Middle frontal gyrus (tissue), 1 donor: ENCODE results near the gene S100B.

Source experiments
- DNase-seq: peaks from one replicate; pipeline ENCODE4 v3.0.0-alpha.2; 2015; ENCODE audit warnings: low spot score; ENCODE audit errors: extremely low spot score

S100B gene

DNA sequence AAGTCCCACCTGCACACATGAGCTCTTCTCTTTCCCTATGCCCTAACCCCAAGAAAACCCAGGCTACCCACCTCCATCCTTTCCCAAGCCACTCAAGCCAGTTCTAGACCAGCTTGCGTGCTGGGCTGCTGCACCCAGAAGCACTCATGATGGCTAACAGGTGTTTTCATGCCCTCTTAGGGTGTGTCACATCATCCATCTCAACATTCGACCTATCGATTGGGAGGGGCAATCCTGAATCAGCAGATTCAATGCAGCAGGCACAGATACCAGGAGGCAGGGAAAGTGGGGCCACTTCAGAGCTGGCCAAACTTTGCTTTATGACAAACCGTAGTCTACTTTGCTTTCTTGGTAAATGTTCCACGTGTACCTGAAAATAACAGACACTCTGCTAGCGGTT, 24.0 kb upstream of the S100B start:
- no peak for DNase-seq

DNA sequence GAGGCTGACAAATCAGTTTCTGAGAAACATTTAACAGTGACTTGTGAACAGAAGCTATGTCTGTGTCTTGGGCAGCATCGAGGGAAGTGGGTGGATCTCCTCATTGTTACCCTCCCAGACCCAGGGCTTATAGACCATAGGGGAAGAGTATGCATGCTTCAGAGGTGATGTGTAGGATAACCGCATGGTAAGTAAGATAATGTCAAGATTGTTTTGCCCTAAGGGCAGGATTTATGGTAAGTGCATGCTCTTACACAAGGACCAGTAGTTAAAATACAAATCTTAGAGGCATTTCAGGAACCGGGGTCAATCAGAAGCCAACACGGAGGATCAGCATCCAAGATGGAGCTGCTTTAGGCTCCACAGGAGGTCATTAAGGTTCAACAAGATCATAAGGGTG, 22.8 kb upstream of the S100B start:
- no peak for DNase-seq

DNA sequence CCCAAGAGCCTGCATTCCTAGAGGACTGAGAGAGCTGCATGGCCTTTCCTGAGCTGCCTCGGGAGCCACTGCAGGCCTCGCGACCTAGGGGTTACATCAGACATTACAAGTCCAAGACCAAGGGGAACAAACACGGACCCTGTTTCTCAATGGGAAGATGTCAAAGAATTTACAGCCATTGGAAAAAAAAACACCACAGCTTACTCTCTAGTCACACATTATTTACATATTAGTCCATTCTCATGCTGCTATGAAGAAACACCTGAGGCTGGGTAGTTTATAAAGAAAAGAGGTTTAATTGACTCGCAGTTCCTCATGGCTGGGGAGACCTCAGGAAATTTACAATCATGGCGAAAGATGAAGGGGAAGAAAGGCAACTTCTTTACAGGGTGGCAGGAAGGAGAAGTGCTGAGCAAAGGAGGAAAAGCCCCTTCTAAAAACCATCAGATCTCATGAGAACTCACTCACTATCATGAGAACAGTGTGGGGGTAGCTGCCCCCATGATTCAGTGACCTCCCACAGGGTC, 22.2 kb upstream of the S100B start:
- no peak for DNase-seq

DNA sequence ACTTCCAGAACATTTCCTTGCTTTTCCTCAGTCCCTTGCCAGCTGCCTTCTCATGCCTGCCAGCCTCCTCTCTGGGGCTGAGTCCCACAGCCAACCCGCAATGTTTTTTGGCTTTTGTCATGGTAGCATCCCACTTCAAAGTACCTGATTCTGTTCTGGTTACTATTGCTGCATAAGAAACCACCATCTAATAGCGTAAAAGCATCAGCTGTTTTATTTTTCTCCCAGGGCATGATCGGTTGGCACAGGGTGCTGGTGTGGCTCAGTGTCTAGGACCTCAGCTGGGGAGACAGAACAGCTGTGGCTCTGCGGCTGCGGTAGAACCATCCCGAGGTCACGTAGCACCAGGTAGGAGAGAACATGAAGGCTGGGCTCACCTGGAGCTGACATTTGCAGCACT, 21.7 kb upstream of the S100B start:
- DNase-seq = no peak

DNA sequence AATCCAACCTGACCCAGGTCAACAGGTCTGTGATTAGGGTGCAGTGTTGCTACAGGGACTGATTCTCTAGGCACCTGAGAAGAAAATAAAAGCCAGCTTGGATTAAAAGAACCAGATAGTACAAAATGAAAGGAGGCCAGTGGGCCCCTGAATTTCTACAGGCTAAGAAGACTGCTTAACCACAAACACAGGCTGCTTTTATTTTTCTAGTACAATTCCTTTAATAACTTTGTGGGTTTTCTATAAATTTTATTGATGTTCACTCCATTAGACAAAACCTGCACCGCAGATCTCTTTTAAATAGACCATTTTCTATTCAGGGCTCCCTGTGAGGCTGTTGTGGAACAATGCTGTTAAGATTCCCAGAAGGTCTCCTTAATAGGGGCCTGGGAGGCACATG, 20.9 kb upstream of the S100B start:
- no peak for DNase-seq

DNA sequence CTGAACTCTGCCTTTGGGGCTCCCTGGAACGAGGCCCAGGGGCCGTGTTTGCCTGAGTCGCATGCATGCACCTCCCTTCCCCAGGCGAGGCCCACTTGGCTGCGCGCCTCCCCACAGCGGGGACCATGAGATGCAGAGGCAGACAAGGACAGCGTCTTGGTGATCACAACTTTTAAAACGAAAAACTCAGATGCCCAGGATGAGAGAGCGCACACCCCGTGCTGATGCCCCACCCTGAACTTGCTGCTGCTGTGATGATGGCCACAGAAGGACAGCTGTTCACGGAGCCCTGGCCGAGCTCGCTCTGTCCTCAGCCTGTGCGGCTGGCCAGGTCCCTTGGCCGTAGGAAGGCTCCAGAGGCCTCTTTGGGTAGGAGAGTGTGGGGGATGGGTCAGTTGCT, 19.2 kb upstream of the S100B start:
- DNase-seq = no peak

DNA sequence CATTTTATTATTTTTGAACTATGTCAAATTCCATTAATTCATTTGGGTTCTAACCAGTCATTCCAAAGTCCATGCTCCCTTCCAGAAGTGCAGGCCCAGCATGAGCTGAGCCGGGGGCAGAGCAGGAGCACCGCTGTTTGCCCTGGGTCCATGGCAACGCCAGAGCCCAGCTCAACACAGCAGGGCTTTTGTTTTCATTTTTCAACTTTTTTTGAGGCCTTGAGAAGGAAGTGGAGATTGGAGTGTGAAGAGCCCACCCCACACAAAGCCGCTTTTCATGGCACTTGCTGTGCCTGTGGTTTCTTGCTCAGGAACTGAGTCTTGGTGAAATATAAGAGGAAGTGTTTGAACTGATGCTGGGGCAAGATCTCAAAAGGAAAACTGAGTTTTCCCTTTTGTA, 17.3 kb upstream of the S100B start:
- DNase-seq = peak; percentile 74

DNA sequence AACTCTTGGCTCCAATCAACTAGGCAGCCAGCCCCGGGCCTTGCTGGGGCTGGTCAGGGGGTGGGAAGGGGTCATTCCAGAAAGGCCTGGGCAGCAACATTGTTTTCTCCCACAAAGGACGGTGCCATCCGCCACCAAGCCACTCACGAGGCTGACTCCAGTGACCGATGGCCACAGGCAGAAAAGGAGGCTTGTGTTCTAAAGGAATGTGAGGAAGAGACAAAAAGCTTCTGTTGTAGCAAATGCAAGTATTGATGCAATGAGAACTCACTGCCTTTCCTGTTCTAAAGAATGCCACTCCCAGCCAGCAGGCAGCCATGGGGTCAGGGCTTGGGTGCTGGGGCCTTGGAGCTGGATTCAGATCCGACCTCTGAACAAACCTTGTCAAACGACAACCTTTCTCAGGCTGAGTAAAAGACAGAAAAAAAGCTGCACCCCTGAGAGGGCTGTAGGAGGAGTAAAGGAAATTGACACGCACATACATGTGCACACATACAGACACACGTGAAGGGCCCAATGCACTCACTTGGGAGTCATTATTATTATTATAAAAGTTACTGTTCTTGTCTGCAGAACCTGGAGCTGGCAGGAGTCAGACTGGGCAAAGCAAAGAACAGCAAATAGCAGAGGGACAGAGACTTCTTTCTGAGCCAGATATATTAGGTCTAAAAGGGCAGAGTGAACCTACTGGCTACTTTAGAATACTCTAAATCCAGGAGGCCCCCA, 16.7 kb upstream of the S100B start:
- DNase-seq = peak; percentile 81

DNA sequence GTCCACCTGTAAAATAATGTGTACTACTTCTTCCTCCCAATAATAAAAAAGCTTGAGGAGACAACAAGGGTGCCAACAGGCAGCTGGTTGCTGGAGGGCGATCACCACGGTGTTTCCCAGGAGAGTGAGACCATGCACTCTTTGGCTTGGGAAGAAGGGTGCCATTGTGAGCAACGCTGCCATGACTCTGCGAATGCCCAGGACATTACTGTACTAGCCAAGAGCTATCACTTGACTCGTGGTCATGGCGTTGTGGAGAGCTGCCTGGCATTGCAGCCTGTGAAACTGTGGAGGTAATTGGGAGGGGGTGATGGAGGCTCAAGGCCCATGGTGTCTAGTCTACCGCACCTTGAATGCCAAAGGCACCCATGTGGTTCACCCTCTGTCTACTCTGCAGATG, 16.0 kb upstream of the S100B start:
- DNase-seq = no peak

DNA sequence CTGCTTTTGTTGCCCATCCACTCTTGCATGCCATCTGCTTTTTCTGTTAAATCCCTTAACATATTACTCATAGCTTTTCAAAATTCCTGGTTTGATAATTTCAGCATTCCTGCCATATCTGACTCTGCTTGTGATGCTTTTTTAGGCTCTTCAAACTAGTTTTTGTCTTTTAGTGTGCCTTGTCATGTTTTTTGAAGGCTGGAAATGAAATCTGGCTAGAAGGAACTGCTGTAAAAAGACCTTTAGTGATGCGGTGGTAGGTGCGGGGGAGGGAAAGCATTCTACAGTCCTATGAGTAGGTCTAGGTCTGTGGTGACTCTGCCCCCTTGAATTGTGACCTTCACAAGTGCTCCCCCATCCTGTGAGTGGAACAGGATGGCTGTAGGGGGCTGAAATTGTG, 15.0 kb upstream of the S100B start:
- DNase-seq = no peak

DNA sequence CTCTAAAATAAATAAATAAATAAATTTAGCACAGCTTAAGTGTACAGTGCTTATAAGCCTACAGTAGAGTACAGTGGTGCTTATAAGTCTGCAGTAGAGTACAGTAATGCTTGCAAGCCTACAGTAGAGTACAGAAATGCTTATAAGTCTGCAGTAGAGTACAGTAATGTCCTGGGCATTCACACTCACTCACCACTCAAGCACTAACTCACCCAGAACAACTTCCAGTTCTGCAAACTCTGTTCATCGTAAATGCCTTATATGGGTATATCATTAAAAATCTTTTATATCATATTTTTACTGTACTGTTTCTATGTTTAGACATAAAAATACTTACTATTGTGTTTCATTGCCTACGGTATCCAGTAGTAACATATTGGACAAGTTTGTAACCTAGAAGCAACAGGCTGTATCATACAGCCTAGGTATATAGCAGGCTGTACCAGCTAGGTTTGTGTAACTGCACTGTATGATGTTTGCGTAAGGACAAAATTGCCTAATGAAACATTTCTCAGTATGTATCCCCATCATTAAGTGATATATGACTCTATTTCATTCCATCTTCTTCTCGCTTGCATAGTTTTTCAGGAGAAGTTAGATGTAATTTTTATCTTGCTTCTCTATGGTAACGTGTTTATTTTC, 14.0 kb upstream of the S100B start:
- DNase-seq = no peak

DNA sequence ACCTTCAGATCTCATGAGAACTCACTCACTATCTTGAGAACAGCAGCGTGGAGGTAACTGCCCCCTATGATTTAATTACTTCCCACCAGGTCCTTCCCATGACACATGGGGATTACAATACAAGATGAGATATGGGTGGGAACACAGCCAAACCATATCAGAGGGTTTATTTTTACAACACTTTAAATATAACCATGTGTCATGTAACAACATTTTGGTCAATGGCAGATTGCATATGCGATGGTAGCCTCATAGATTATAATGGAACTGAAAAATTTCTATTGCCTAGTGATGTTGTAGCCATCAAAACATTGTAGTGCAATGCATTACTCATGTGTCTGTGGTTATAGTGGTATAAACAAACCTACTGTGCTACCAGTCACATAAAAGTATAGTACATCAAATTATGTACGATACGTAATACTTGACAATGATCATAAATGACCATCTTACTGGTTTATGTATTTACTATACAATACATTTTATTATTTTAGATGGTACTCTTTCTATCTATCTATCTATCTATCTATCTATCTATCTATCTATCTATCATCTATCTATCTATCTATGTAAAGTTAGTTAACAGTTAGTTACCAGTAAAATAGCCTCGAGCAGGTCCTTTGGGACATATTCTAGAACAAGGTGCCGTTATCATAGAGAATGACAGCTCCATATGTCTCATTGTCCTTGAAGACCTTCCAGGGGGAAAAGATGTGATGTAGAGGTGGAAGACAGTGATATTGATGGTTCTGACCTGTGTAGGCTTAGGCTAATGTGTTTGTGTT, 12.6 kb upstream of the S100B start:
- DNase-seq = no peak

DNA sequence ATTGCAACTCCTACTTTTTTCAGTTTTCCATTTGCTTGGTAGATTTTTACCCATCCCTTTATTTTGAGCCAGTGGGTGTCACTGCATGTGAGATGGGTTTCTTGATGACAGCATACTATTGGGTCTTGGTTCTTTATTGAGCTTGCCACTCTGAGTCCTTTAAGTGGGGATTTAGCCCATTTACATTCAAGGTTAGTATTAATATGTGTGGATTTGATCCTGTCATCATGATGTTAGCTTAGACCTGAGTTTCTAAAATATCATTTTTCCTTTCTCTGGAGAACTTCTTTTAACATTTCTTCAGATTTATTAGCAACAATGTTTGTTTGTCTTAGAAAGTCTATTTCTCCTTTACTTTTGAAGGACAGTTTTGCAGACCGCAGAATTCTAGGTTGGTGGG, 11.8 kb upstream of the S100B start:
- DNase-seq = no peak

DNA sequence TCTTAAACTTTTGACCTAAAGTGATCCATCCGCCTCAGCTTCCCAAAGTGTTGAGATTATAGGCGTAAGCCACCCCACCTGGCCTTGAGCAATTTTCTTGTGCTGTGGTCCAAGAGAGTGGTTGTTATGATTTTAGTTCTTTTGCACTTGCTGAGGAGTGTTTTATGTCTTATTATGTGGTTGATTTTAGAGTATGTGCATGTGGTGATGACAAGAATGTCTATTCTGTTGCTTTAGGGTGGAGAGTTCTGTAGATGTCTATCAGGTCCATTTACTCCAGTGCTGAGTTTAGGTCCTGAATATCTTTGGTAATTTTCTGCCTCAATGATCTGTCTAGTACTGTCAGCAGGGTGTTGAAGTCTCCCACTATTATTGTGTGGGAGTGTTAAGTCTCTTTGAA, 11.2 kb upstream of the S100B start:
- no peak for DNase-seq

DNA sequence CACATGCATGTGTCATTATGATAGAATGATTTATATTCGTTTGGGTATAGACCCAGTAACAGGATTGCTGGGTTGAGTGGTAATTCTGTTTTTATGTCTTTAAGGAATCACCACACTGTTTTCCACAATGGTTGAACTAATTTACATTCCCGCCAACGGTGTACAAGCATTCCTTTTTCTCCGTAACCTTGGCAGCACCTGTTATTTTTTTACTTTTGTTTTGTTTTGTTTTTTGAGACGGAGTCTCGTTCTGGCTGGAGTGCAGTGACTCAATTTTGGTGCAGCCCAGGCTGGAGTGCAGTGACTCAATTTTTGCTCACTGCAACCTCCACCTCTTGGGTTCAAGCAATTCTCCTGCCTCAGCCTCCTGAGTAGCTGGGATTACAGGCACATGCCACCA, 8.5 kb upstream of the S100B start:
- no peak for DNase-seq

DNA sequence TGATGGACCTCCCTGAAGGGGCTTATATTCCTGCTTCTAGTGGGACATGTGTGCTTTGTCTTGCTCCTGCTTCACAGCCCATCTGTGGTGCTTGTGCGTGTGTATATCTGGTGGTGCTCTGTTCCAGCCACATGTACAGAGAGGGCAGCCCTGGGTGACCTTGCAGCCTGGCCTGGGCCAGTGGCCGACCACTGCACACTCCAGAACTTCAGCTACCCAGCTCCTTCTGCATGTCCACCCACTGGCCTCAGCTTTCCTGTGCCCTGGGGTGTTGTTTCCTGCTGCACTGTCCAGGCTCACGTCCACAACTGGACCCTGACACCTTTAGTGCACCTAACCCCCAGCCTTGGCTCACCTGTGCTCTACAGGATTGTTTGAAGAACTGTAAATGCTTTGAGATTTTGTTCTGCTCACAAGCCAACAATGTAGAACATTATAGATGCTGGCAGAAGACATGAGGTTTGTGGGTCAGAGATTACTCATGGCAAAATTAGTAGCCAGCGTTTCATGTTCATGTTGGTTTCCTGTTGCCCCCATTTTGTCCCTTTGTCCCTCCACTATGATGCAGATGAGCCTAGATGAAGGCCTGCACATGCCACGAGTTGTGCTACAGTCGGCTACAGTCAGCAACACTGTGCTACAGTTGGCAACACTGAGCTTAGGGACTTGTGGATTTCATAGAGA, 5.3 kb upstream of the S100B start:
- no peak for DNase-seq

DNA sequence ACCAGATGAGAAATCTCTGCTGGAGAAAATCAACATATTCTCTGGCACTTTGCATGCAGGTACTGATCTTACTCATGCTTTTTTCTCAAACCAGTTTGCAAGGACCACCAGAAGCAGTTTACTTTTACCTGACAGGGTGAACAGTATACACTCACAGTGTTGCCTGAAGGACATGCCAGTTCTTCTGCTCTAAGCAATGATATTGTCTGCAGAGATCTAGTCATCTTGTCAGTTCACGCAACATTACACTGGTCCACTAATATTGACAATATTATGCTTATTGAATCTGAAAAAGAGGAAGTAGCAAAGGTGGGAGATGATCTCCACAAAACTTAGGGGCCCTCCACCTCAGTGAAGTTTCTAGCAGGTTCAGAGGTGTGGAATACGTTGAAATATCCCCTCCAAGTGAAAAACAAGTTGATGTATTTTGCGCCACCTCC, 3.8 kb upstream of the S100B start:
- DNase-seq = no peak

DNA sequence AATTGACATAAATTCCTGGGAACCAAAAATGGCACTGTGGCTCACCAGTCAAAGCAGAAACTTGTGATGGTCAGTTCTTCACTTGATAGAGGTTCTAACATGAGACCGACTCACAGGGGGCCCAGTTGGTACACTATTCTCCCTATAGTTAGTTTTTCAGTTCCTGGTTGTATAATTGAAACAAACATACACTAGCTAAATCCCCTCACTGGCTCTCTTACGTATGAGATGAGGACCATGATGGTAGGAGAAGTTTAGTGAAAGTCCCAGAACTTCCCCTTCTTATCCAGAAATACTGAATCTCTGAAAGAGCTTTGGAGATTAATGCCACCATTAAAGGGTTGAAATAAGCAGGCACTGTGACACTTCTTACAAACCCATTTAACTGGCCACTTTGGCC, 2.8 kb upstream of the S100B start:
- no peak for DNase-seq

DNA sequence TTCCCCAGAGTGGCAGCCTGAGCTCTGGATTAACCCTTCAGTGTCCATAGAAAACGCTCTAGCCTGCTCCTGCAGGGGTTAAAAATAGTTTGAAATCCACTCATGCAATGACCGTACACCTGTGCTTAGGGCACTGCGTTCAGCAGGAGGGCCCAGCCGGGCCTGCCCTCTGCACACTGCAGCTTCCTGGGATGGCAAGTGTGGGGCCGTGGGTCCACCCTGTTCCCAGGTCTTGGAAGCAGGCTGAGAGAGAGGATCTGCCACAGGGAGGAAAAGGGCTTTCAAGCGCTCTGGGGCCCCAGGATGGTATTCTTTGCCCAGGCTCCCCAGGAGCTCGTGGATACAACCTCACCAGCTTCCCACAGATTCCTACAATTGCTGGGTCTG, 1.5 kb upstream of the S100B start:
- DNase-seq = no peak

DNA sequence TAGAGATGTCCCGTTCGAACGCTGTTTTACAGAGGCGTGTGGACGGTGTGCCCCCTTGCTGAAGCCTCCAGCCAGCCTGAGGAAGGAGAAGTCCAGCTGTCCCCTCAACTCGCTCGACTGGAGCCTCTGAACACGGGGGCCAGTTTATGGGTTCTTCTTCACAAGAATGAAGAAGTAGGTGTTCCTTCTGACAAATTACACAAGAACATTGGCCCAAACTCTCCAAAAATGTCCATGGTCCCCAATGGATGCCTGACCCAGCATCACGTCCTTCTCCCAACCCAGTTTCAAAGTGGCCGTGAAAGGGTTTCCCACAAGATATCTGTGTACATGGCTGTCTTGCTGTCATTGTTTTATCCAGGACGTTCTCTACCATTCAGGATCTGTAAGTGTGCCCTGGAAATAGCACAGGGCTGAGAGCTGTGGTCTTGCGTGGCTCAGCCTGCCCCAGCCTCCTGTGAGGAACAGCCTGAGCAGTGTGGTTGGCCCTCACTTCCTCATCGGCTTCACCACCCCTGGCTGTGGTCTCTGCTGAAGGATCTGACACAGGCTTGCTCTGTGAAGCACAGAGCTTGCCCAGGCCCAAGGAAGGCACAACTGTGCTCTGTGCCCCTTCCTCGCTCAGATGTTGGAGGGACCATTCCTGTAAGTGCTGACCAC, 1.0 kb upstream of the S100B start:
- DNase-seq = no peak

DNA sequence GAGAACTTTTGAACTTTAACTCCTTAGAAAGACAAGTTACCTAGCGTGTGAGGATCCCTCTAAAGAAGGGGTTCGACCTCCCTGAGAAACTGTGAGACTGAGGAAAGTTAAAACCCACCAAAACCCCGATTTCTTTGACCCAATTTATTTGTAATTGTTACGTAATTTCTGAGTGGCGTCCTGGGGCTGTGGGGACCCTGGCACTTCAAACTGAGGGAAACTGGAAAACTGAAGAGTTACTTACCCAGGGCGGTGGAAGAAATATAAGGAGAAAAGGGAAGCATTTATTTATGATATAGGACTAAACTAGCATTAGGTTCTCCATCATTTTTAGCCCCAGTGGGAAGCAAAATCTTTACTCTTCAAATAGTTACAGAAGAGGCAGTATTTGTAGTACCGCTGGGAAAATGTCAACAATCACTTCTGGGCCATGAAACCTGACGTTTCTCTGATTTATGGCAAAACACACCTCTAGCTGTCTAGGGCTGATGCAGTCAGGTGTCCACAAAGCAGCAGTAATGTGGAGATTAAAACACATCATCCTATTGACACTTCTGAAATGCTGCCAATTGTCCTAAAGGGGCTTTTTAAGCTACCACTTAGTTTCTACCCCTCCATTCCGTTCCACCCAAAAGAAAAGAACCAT, 430 bp downstream of the S100B start:
- DNase-seq = no peak
